GM23248 (cell line): ENCODE measurements around the gene EIF4G3. TPM values are rescaled to one million over a fixed set of nuclear protein-coding genes. Genes with fewer than 3 reads are reported as not detected.

ENCODE experiments used
- DNase-seq: peaks from one replicate; pipeline ENCODE4 v3.0.0-alpha.2; 2015
- H2AFZ ChIP-seq: fragments of 200-600 bp; sonication (generic); 2 replicates; pipeline ENCODE4 v1.6.1; 2016; ENCODE audit warnings: antibody characterized with exemption
- H3F3A ChIP-seq: fragments of 200-600 bp; sonication (generic); 2 replicates; pipeline ENCODE4 v1.6.1; 2016; ENCODE audit warnings: mild to moderate bottlenecking, antibody characterized with exemption, mixed run types; ENCODE audit not compliant: insufficient read depth
- H3K27ac ChIP-seq: fragments of 200-600 bp; sonication (generic); 2 replicates; pipeline ENCODE4 v1.5.1; 2016; ENCODE audit warnings: mild to moderate bottlenecking
- H3K27me3 ChIP-seq: fragments of 200-600 bp; sonication (generic); replicated peaks from 2 replicates; pipeline ENCODE4 v1.6.1; 2016; ENCODE audit warnings: mild to moderate bottlenecking; ENCODE audit not compliant: insufficient read depth
- H3K36me3 ChIP-seq: fragments of 200-600 bp; sonication (generic); 2 replicates; pipeline ENCODE4 v1.6.1; 2016; ENCODE audit warnings: low read depth, mild to moderate bottlenecking
- H3K4me1 ChIP-seq: fragments of 200-600 bp; sonication (generic); 2 replicates; pipeline ENCODE4 v1.6.1; 2016; ENCODE audit warnings: mild to moderate bottlenecking; ENCODE audit not compliant: insufficient read depth
- H3K4me2 ChIP-seq: fragments of 200-600 bp; sonication (generic); one replicate; pipeline ENCODE4 v1.6.1; 2016; ENCODE audit warnings: mild to moderate bottlenecking; ENCODE audit not compliant: unreplicated experiment
- H3K4me3 ChIP-seq: fragments of 200-600 bp; sonication (generic); 2 replicates; pipeline ENCODE4 v1.5.1; 2016; ENCODE audit warnings: mild to moderate bottlenecking
- H3K79me2 ChIP-seq: fragments of 200-600 bp; sonication (generic); 2 replicates; pipeline ENCODE4 v1.6.1; 2016; ENCODE audit warnings: mild to moderate bottlenecking; ENCODE audit not compliant: insufficient read depth
- H3K9ac ChIP-seq: fragments of 200-600 bp; sonication (generic); 2 replicates; pipeline ENCODE4 v1.6.1; 2016; ENCODE audit warnings: mild to moderate bottlenecking
- H3K9me2 ChIP-seq: fragments of 200-600 bp; sonication (generic); 2 replicates; pipeline ENCODE4 v1.6.1; 2016; ENCODE audit warnings: mixed run types, mild to moderate bottlenecking, moderate library complexity; ENCODE audit not compliant: insufficient read depth
- H3K9me3 ChIP-seq: fragments of 200-600 bp; sonication (generic); one replicate; pipeline ENCODE4 v1.6.1; 2017; ENCODE audit warnings: low read depth
- H4K20me1 ChIP-seq: fragments of 200-600 bp; sonication (generic); 2 replicates; pipeline ENCODE4 v1.6.0; 2016; ENCODE audit not compliant: insufficient read depth
- EZH2 ChIP-seq: fragments of 200-600 bp; sonication (generic); IDR thresholded peaks from 2 replicates; pipeline ENCODE4 v1.6.1; 2018; ENCODE audit warnings: antibody characterized with exemption, mild to moderate bottlenecking; ENCODE audit not compliant: insufficient read depth, poor library complexity, severe bottlenecking
- EZH2phosphoT487 ChIP-seq: fragments of 200-600 bp; sonication (generic); IDR thresholded peaks from 2 replicates; pipeline ENCODE4 v1.6.1; 2018; ENCODE audit warnings: antibody characterized with exemption, moderate library complexity, mild to moderate bottlenecking, low read depth; ENCODE audit not compliant: insufficient read depth
- WGBS, 2 experiments: methylation state at CpG; one replicate each; pipeline ENCODE4 v1.1.6; 2015 to 2017; ENCODE audit warnings: low lambda C conversion rate in 2 of 2, low coverage in 1 of 2; ENCODE audit errors: missing lambda C conversion rate in 2 of 2; 5-methylcytosine and 5-hydroxymethylcytosine counted together
- in situ Hi-C: fragments of 300-500 bp; cut with MboI; formaldehyde crosslinking; loops from 2 replicates; pipeline ENCODE4 v1.15.0; 2020
- polyA plus RNA-seq: library from polyadenylated mRNA; unstranded; fragments of >200 nt; fragmentation: Nextera tagmentation; extraction: Ambion mirVana; gene quantifications from 2 replicates; pipeline ENCODE4 v1.2.1, GENCODE V29; 2016
- total RNA-seq: library from RNA; depleted of rRNA; stranded (reverse); fragments of >200 nt; shearing (Covaris generic); gene quantifications from 2 replicates; pipeline ENCODE4 v1.2.3, GENCODE V29; 2014

The EIF4G3 gene
- total and polyA plus RNA-seq, 2 experiments from 2014 or later, result 24.0 to 43.1 TPM

- Histone ChIP-seq H4K20me1 (no peaks in the 10 kb centered on the region), H3K36me3 (peaks cover 4% of the 10 kb centered on the region; the same call in 1 of the 2 replicates), H2AFZ (no peak overlapping the region), H3F3A (no peaks in the 10 kb centered on the region), H3K4me2 (no peak overlapping the region), H3K4me3 (no peak overlapping the region), H3K79me2 (peaks cover 99% of the 10 kb centered on the region), H3K27me3 (no peaks in the 10 kb centered on the region), H3K27ac (no peak overlapping the region), H3K4me1 (no peaks in the 10 kb centered on the region), H3K9ac (no peak overlapping the region), H3K9me2 (no peaks in the 10 kb centered on the region), H3K9me3 (no peaks in the 10 kb centered on the region)
- TF ChIP-seq EZH2, result no peak
- TF ChIP-seq EZH2phosphoT487, result no peak
- in situ Hi-C loops, result no loop called here
- no peak for DNase-seq
- WGBS, 2 experiments, result 53 to 58% methylated on average over 2 of the region's 2 CpGs
Observed at GRCh38 chr1:21115098-21115760, 61.5 kb downstream of the EIF4G3 start.

- Histone ChIP-seq H3K27ac (no peak overlapping the region), H3K4me3 (no peak overlapping the region), H3K4me1 (no peaks in the 10 kb centered on the region), H3K4me2 (no peak overlapping the region), H3K9me3 (no peaks in the 10 kb centered on the region), H2AFZ (no peak overlapping the region), H3K79me2 (peaks cover 99% of the 10 kb centered on the region), H3K9ac (no peak overlapping the region), H3K27me3 (no peaks in the 10 kb centered on the region), H3F3A (no peaks in the 10 kb centered on the region), H3K36me3 (peaks cover 4% of the 10 kb centered on the region; the same call in 1 of the 2 replicates), H3K9me2 (no peaks in the 10 kb centered on the region), H4K20me1 (no peaks in the 10 kb centered on the region)
- TF ChIP-seq EZH2 (no peak), EZH2phosphoT487 (no peak)
- no peak for DNase-seq
- in situ Hi-C loops, result no loop called here
- WGBS, 2 experiments, result 62 to 64% methylated on average over 4 of the region's 4 CpGs
Observed at GRCh38 chr1:21114431-21114830, 62.3 kb downstream of the EIF4G3 start.

- in situ Hi-C loops, result no loop called here
- H3K27me3 ChIP-seq, result no peaks in the 10 kb centered on the region
Observed at GRCh38 chr1:21110163-21110562, 66.5 kb downstream of the EIF4G3 start.

GRCh38 chr1:21106709-21107108 lies 70.0 kb downstream of the EIF4G3 start:
- Histone ChIP-seq H3K4me1 (no peaks in the 10 kb centered on the region), H3K9me2 (no peaks in the 10 kb centered on the region), H3F3A (no peaks in the 10 kb centered on the region; the same call in 1 of the 2 replicates), H3K27ac (no peak overlapping the region), H3K4me2 (no peak overlapping the region), H3K4me3 (no peak overlapping the region), H2AFZ (no peak overlapping the region), H3K27me3 (no peaks in the 10 kb centered on the region), H3K9me3 (no peaks in the 10 kb centered on the region), H3K79me2 (peaks cover 93% of the 10 kb centered on the region), H3K9ac (no peak overlapping the region), H3K36me3 (no peaks in the 10 kb centered on the region), H4K20me1 (no peaks in the 10 kb centered on the region)
- TF ChIP-seq EZH2 (no peak), EZH2phosphoT487 (no peak)
- in situ Hi-C loops, result no loop called here
- WGBS, 2 experiments, result 97 to 98% methylated on average over 2 of the region's 2 CpGs
- DNase-seq, result no peak

More at GRCh38 chr1:21110163-21110562, 66.5 kb downstream of the EIF4G3 start:
- Histone ChIP-seq H3K27ac (no peak overlapping the region), H3K79me2 (peaks cover 93% of the 10 kb centered on the region), H3K9me2 (no peaks in the 10 kb centered on the region), H4K20me1 (no peaks in the 10 kb centered on the region), H3K9ac (no peak overlapping the region), H3K4me2 (no peak overlapping the region), H2AFZ (no peak overlapping the region), H3F3A (no peaks in the 10 kb centered on the region), H3K4me3 (no peak overlapping the region), H3K9me3 (no peaks in the 10 kb centered on the region), H3K4me1 (no peaks in the 10 kb centered on the region), H3K36me3 (peaks cover 1% of the 10 kb centered on the region; the same call in 1 of the 2 replicates)
- DNase-seq, result no peak
- TF ChIP-seq EZH2phosphoT487 (no peak), EZH2 (no peak)
- WGBS, 2 experiments, result 93 to 95% methylated on average over 11 of the region's 11 CpGs
